WTC11 (cell line): ENCODE data around the gene KAZALD1. TPM values are rescaled to one million over a fixed set of nuclear protein-coding genes. Genes with fewer than 3 reads are reported as not detected.
A peak's percentile ranks its signal among the peaks of the same experiment; 100 is the strongest.

ENCODE experiments used
- ATAC-seq: fragments of 200-7000 bp; cut with Tn5 transposase; 2 replicates; pipeline ENCODE4 v1.10.0; 2021; ENCODE audit warnings: mild to moderate bottlenecking, moderate library complexity
- CTCF ChIA-PET: fragments of 300-600 bp; sonication (Branson Sonifier 250); formaldehyde crosslinking; loops from one replicate; lab custom pipeline; 2021; ENCODE audit warnings: antibody characterized with exemption; lab: Charles Lee
- POLR2A ChIA-PET: fragments of 350-600 bp; sonication (Branson Sonifier 250); formaldehyde crosslinking; loops from one replicate; lab custom pipeline; 2021; ENCODE audit warnings: antibody characterized with exemption; lab: Charles Lee
- DNase-seq: peaks from one replicate; pipeline ENCODE4 v3.0.0; 2021; ENCODE audit warnings: low spot score
- H3K27ac Mint-ChIP-seq: 2 replicates; pipeline ENCODE4 v1.8.0; 2021; ENCODE audit warnings: mixed read lengths
- H3K27me3 Mint-ChIP-seq: 2 replicates; pipeline ENCODE4 v1.8.0; 2021; ENCODE audit warnings: low read depth, mild to moderate bottlenecking, moderate library complexity, mixed read lengths
- H3K36me3 Mint-ChIP-seq: 2 replicates; pipeline ENCODE4 v1.8.0; 2021; ENCODE audit warnings: mixed read lengths
- H3K4me1 Mint-ChIP-seq: 2 replicates; pipeline ENCODE4 v1.8.0; 2022; ENCODE audit warnings: mixed read lengths
- H3K4me3 Mint-ChIP-seq: 2 replicates; pipeline ENCODE4 v1.8.0; 2021; ENCODE audit warnings: mild to moderate bottlenecking, moderate library complexity, mixed read lengths
- H3K9me3 Mint-ChIP-seq: 2 replicates; pipeline ENCODE4 v1.8.0; 2021; ENCODE audit warnings: mixed read lengths
- ATF1 ChIP-seq: sonication (generic); formaldehyde crosslinking; IDR thresholded peaks from 2 replicates; pipeline ENCODE4 v1.8.1; 2023; ENCODE audit warnings: mild to moderate bottlenecking, moderate library complexity, missing genetic modification reagents
- CBFB ChIP-seq: sonication (generic); formaldehyde crosslinking; IDR thresholded peaks from 2 replicates; pipeline ENCODE4 v1.8.1; 2022; ENCODE audit warnings: mild to moderate bottlenecking, low read depth, missing genetic modification reagents
- E2F4 ChIP-seq: sonication (generic); formaldehyde crosslinking; IDR thresholded peaks from 2 replicates; pipeline ENCODE4 v1.8.1; 2022; ENCODE audit warnings: low read depth, mild to moderate bottlenecking, moderate library complexity, missing genetic modification reagents, borderline replicate concordance
- E2F5 ChIP-seq: sonication (generic); formaldehyde crosslinking; IDR thresholded peaks from 2 replicates; pipeline ENCODE4 v1.8.1; 2022; ENCODE audit warnings: mild to moderate bottlenecking, moderate library complexity, missing genetic modification reagents
- HMGA2 ChIP-seq: fragments of 250-450 bp; sonication (Bioruptor Pico); IDR thresholded peaks from 2 replicates; pipeline ENCODE4 v1.4.0; 2021; ENCODE audit warnings: mild to moderate bottlenecking, moderate library complexity
- IRF1 ChIP-seq: sonication (generic); formaldehyde crosslinking; IDR thresholded peaks from 2 replicates; pipeline ENCODE4 v1.8.0; 2023; ENCODE audit warnings: missing genetic modification reagents
- MAX ChIP-seq: sonication (generic); formaldehyde crosslinking; IDR thresholded peaks from 2 replicates; pipeline ENCODE4 v1.8.0; 2022; ENCODE audit warnings: mild to moderate bottlenecking, missing genetic modification reagents
- MYBL2 ChIP-seq: sonication (generic); formaldehyde crosslinking; IDR thresholded peaks from 2 replicates; pipeline ENCODE4 v1.8.1; 2023; ENCODE audit warnings: mild to moderate bottlenecking, moderate library complexity, missing genetic modification reagents
- NFATC4 ChIP-seq: fragments of 250-450 bp; sonication (Bioruptor Pico); IDR thresholded peaks from 2 replicates; pipeline ENCODE4 v1.9.0; 2021; ENCODE audit warnings: mild to moderate bottlenecking
- NFYB ChIP-seq: sonication (generic); formaldehyde crosslinking; conservative IDR thresholded peaks from 2 replicates; pipeline ENCODE4 v1.8.0; 2022; ENCODE audit warnings: low read depth, missing genetic modification reagents
- PREB ChIP-seq: sonication (generic); formaldehyde crosslinking; IDR thresholded peaks from 2 replicates; pipeline ENCODE4 v1.8.1; 2022; ENCODE audit warnings: mild to moderate bottlenecking, missing genetic modification reagents, moderate library complexity, borderline replicate concordance
- PRRX2 ChIP-seq: fragments of 250-450 bp; sonication (Bioruptor Pico); IDR thresholded peaks from 2 replicates; pipeline ENCODE4 v1.8.0; 2021; ENCODE audit warnings: mild to moderate bottlenecking
- SMAD4 ChIP-seq: sonication (generic); formaldehyde crosslinking; IDR thresholded peaks from 2 replicates; pipeline ENCODE4 v1.8.0; 2022; ENCODE audit warnings: mild to moderate bottlenecking, missing genetic modification reagents
- STAT6 ChIP-seq: sonication (generic); formaldehyde crosslinking; conservative IDR thresholded peaks from 2 replicates; pipeline ENCODE4 v1.8.1; 2023; ENCODE audit warnings: mild to moderate bottlenecking, low read depth, missing genetic modification reagents, moderate library complexity
- TEAD4 ChIP-seq: sonication (generic); formaldehyde crosslinking; IDR thresholded peaks from 2 replicates; pipeline ENCODE4 v1.8.0; 2022; ENCODE audit warnings: mild to moderate bottlenecking, missing genetic modification reagents
- USF2 ChIP-seq: sonication (generic); formaldehyde crosslinking; IDR thresholded peaks from 2 replicates; pipeline ENCODE4 v1.8.1; 2023; ENCODE audit warnings: mild to moderate bottlenecking, missing genetic modification reagents, moderate library complexity
- ZNF121 ChIP-seq: sonication (generic); formaldehyde crosslinking; IDR thresholded peaks from 2 replicates; pipeline ENCODE4 v1.8.0; 2023; ENCODE audit warnings: missing genetic modification reagents
- ZNF512 ChIP-seq: sonication (generic); formaldehyde crosslinking; IDR thresholded peaks from 2 replicates; pipeline ENCODE4 v1.8.1; 2022; ENCODE audit warnings: missing genetic modification reagents, borderline replicate concordance
- ZSCAN18 ChIP-seq: fragments of 250-450 bp; sonication (Bioruptor Pico); IDR thresholded peaks from 2 replicates; pipeline ENCODE4 v2.1.2; 2022; ENCODE audit warnings: mild to moderate bottlenecking, moderate library complexity
- total RNA-seq: library from RNA; stranded (reverse); gene quantifications from 3 replicates; pipeline ENCODE4 v1.2.3, GENCODE V29; 2021

The KAZALD1 gene
- total RNA-seq, 1 experiment from 2014 or later = 19.2 TPM

- no peak for TF ChIP-seq STAT6 (CRISPR knock-in tag)
These were observed 18.5 kb upstream of the KAZALD1 start (continued) for GRCh38 chr10:101043363-101043707.

GRCh38 chr10:101044117-101044516 lies 17.7 kb upstream of the KAZALD1 start:
- CTCF ChIA-PET = interaction anchor here (1.4 to 7.3 kb wide), 10 partner anchors 14 to 244 kb away, joined by 3 to 124 read pairs (median 13); partner anchors contain the start of genes KAZALD1, PDZD7 and SFXN3
- DNase-seq (no peak), ATAC-seq (no peak)
- no peak overlapping the region for H3K27ac Mint-ChIP-seq
- peaks cover 42% of the 10 kb centered on the region for H3K4me1 Mint-ChIP-seq
- TF ChIP-seq E2F5 (CRISPR knock-in tag) (no peak), E2F4 (CRISPR knock-in tag) (no peak), HMGA2 (CRISPR knock-in tag) (no peak), CBFB (CRISPR knock-in tag) (no peak), IRF1 (CRISPR knock-in tag) (no peak), MYBL2 (CRISPR knock-in tag) (no peak), NFATC4 (CRISPR knock-in tag) (no peak), TEAD4 (CRISPR knock-in tag) (no peak), USF2 (no peak), NFYB (CRISPR knock-in tag) (no peak)
- TF ChIP-seq, all 79 proteins: peak for 0
- peaks cover 67% of the 10 kb centered on the region for H3K27me3 Mint-ChIP-seq
- H3K9me3 Mint-ChIP-seq = no peaks in the 10 kb centered on the region
- POLR2A ChIA-PET = interaction anchor here (1.4 to 1.9 kb wide), 2 partner anchors 17 to 28 kb away, joined by 5 to 8 read pairs; partner anchors contain the start of gene KAZALD1
- H3K4me3 Mint-ChIP-seq = no peak overlapping the region
- H3K36me3 Mint-ChIP-seq = no peaks in the 10 kb centered on the region

- no peaks in the 10 kb centered on the region for H3K9me3 Mint-ChIP-seq
- H3K4me1 Mint-ChIP-seq = peaks cover 56% of the 10 kb centered on the region
- ChIA-PET CTCF (interaction anchor here (0.5 to 10.4 kb wide), 19 partner anchors 8 to 245 kb away, joined by 3 to 405 read pairs (median 5); partner anchors contain the start of genes KAZALD1, LZTS2, PDZD7 and SFXN3), POLR2A (interaction anchor here (0.6 to 1.4 kb wide), 6 partner anchors 11 to 362 kb away, joined by 3 to 4 read pairs (median 3); no protein-coding TSS in a partner anchor)
- DNase-seq (peak; percentile 59), ATAC-seq (peak; percentile 11)
- no peaks in the 10 kb centered on the region for H3K36me3 Mint-ChIP-seq
- H3K27ac Mint-ChIP-seq = no peak overlapping the region
- H3K27me3 Mint-ChIP-seq = peaks cover 83% of the 10 kb centered on the region
- peak overlapping the region; percentile 73 for H3K4me3 Mint-ChIP-seq
- 0 out of 2 replicates have a peak, but pooled peaks have one; percentile 20 for TF ChIP-seq MAX (CRISPR knock-in tag)
- TF ChIP-seq PRRX2 (CRISPR knock-in tag) = no peak
- 0 out of 2 replicates have a peak, but pooled peaks have one; percentile 49 for TF ChIP-seq ZNF512 (CRISPR knock-in tag)
- TF ChIP-seq PREB (CRISPR knock-in tag) = no peak
- no peak for TF ChIP-seq ATF1 (CRISPR knock-in tag)
- 0 out of 2 replicates have a peak, but pooled peaks have one; percentile 15 for TF ChIP-seq ZNF121 (CRISPR knock-in tag)
- TF ChIP-seq CBFB (CRISPR knock-in tag) = no peak
- no peak for TF ChIP-seq ZSCAN18 (CRISPR knock-in tag)
- no peak for TF ChIP-seq SMAD4 (CRISPR knock-in tag)
These were observed 15.2 kb upstream of the KAZALD1 start for GRCh38 chr10:101046332-101047238.
